LHCN-M2 (cell line): Measurements from ENCODE around the gene CHRM1. TPM values are rescaled to one million over a fixed set of nuclear protein-coding genes. Genes with fewer than 3 reads are reported as not detected.

Experiments used
- DNase-seq: peaks from one replicate; pipeline ENCODE4 v3.0.0-alpha.2; 2012; ENCODE audit warnings: low read depth
- total RNA-seq: library from RNA; depleted of rRNA; stranded (reverse); fragments of >200 nt; gene quantifications from 2 replicates; pipeline ENCODE4 v1.2.3, GENCODE V29; 2014

CHRM1 gene
- total RNA-seq, 1 experiment from 2014 or later: not detected

GRCh38 chr11:62905296-62905695, 15.9 kb downstream of the CHRM1 start:
- DNase-seq: no peak

- DNase-seq: peak; percentile 20
These were observed 18.2 kb downstream of the CHRM1 start for GRCh38 chr11:62902932-62903331.

DNA sequence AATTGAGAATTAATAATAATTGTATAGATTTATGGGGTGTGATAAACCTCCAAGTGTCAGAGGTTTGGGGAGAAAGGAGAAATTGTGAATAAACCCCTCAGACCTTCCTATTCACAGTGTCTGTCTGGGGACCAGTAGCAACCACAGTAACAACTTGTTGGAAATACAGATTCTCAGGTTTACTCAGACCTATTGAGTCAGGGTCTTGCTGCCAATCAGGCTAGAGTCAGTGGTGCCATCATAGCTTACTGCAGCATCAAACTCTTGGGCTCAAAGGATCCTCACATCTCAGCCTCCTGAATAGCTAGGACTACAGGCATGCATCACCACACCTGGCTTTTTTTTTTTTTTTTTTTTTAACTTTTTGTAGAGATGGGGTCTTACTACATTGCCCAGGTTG, 23.1 kb downstream of the CHRM1 start:
- DNase-seq: no peak

DNA sequence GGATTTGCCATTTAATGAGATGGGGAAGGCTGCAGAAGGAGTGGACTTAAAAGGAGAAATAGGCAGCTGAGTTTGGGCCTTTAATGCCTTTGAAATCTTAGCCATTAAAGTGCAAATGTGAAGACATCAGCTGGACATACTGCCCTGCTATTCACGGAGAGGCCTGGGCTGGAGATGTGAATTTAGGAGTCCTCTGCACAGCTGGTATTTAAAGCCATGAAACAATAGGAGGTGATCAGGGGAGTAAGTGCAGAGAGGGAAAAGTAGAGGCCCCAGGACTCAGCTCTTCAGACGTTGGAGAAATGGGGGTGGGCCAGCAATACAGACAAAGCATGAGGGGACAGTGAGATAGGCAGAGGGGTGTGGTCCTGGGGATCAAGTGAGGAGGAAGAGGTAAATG, 23.9 kb downstream of the CHRM1 start:
- DNase-seq: no peak

DNA sequence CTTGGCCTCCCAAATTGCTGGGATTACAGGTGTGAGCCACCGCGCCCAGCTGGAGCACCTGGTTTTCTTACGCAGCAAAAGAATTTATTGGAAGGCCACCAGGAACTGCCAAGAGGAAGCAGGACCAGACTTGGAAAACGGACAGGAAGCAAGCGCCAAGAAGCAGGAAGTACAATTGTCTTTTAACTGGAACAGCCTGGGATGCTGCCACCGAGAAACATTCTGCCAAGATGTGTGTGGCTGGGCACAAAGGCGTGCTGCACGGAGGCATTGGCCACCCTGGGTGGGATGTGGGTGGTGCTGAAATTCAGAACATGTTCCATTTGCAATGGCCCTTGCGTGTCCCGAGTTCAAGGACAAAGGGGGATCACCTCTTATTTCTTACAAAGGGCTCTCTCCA, 25.1 kb downstream of the CHRM1 start:
- no peak for DNase-seq

- DNase-seq: no peak
These were observed 25.7 kb downstream of the CHRM1 start for GRCh38 chr11:62895501-62895900.

- no peak for DNase-seq
These were observed 28.9 kb downstream of the CHRM1 start for GRCh38 chr11:62892077-62892922.

DNA sequence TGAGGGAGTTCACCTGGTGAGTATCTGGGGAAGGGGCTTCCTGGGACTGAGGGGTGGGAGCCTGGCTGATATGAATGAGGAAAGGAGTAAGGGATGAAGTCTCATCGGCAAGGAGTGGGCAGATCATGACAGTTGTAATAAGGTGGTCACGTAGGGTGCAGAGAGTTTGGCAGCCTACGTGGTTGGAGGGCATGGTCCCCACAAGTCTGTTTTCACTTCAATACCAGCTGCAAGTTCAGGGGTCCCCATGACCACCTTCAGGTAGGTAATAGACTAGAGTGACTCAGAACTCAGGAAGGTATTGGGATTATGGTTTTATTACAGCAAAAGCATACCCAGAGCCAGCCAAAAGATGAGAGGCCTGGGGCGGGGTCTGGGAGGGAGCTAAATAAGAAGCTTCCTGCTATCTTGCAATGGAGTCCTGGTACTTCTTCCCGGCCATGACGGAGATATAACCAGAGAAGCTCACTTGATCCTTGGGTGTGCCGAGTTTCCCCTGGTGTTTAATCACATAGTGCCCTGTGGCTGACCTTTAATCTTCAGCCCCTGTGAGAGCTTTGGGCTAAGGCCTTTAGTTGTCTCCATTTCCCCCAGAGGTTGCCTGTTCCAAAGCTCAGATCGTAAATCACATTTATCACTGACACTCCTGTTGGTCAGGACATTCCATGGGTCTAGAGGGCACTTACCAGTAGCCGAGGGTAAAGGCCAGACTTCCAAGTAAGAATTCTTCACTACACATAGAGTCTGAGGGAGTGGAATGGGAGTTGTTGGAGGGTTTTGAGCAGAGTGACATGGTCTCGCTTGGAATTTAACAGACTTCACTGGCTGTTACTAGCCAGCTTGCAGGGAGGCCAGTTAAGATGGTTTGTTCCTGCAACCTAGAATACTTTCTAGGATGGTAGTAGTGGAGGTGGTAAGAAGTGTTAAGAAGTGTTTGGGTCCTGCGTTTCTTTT, 31.4 kb downstream of the CHRM1 start:
- peak; percentile 64 for DNase-seq

- no peak for DNase-seq
These were observed 32.1 kb downstream of the CHRM1 start for GRCh38 chr11:62889126-62889483.

DNA sequence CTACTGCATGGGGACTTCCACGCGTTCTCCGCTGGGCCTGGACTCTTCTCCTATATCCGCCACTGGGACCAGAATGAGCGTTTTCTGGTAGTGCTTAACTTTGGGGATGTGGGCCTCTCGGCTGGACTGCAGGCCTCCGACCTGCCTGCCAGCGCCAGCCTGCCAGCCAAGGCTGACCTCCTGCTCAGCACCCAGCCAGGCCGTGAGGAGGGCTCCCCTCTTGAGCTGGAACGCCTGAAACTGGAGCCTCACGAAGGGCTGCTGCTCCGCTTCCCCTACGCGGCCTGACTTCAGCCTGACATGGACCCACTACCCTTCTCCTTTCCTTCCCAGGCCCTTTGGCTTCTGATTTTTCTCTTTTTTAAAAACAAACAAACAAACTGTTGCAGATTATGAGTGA, 32.8 kb downstream of the CHRM1 start:
- DNase-seq: no peak

GRCh38 chr11:62885137-62885750, 35.9 kb downstream of the CHRM1 start:
- no peak for DNase-seq

- no peak for DNase-seq
These were observed 37.5 kb downstream of the CHRM1 start for GRCh38 chr11:62883673-62884072.

GRCh38 chr11:62882788-62883501, 38.2 kb downstream of the CHRM1 start:
- no peak for DNase-seq

DNA sequence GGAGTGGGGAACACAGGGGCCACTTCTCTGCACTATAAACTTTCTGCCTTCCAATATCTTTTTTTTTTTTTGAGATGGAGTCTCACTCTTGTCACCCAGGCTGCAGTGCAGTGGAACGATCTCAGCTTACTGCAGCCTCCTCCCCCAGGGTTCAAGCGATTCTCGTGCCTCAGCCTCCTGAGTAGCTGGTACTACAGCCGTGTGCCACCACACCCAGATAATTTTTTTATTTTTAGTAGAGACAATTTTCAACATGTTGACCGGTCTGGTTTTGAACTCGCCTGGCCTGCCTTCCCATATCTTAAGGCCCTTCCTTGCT, 38.8 kb downstream of the CHRM1 start:
- no peak for DNase-seq

DNA sequence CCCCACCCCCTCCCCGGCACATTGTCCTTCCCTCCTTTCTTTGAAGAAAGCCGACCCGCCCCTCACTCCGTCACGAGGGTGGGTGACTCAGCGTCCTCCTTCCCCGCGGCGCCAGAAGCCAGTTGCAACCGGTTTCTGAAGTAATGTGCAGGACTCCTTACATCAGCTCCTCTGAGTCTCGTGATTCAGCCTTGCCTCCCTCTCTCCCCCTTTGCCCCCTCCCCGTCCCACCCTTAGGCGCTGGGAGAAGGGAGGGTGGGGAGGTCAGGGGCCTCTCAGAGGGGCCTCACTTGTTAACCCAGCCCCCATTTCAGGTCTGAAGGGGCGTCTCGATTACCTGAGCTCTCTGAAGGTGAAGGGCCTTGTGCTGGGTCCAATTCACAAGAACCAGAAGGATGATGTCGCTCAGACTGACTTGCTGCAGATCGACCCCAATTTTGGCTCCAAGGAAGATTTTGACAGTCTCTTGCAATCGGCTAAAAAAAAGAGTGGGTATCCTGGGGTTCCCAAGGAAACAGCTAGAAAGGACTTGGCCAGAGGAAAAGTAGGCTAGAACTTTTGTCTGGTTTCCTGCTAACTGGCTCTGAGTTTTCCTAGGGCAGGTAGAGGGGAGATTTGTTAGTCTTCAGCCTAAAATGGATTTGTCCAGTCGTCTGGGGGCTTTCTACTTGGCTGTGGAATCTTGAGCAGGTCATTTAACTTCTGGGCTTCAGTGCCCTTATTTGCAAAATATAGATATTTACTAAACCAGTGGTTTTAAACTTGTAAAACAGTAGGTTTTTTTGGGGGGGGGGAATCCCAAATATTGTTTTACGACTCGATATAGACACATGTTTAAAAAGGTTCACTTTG, 39.4 kb downstream of the CHRM1 start:
- DNase-seq: peak; percentile 96

DNA sequence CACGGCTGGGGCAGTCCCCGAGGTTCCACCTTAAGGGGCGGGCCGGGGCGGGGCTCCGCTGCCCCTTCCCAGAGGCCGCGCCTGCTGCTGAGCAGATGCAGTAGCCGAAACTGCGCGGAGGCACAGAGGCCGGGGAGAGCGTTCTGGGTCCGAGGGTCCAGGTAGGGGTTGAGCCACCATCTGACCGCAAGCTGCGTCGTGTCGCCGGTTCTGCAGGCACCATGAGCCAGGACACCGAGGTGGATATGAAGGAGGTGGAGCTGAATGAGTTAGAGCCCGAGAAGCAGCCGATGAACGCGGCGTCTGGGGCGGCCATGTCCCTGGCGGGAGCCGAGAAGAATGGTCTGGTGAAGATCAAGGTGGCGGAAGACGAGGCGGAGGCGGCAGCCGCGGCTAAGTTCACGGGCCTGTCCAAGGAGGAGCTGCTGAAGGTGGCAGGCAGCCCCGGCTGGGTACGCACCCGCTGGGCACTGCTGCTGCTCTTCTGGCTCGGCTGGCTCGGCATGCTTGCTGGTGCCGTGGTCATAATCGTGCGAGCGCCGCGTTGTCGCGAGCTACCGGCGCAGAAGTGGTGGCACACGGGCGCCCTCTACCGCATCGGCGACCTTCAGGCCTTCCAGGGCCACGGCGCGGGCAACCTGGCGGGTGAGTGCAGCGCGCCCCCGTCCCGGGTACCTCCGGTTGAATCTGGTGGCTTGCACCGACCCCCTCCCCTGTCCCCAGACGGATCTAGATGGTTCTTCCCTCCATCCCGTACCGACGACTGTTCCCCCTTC, 40.2 kb downstream of the CHRM1 start, which contains the start of gene SLC3A2:
Gene SLC3A2, plus strand, starts transcription at position 94 of the 776 bp plus-strand sequence. Its CDS starts 128 bp downstream, at position 222.
- DNase-seq: peak; percentile 81

GRCh38 chr11:62880231-62880802, 40.8 kb downstream of the CHRM1 start:
- peak; percentile 78 for DNase-seq

DNA sequence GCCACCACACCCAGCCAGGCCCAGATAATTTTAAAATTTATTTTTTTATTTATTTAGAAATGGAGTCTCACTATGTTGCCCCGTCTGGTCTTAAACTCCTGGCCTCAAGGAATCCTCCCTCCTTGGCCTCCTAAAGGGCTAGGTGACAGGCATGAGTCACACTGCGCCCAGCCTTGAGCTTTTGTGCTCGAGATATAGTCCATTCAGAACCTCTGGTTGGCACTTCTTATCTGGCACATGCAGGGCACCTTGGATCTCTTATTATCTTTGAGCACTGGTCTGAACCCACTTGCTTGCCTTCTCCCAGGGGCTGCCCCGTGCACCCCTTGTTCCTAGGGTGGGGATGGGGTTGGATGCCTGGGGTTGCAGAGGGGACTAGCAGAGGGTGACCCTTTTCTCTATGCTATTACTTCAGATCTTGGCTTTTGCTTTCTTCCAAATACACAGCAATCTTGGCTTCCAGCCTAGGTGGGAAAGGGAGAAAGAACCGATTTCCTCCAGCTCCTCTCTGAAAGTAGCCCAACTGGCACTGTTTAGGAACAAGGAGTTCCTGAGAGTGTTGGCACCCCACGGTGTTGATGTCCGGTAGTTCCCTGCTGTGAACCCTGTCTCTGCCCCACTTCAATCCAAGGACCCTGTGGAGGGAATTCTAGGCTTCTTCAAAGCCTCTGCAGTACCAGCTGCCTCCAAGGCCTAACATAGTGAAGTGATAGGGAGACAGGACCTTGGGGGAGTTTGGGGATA, 41.8 kb downstream of the CHRM1 start:
- peak; percentile 38 for DNase-seq

DNA sequence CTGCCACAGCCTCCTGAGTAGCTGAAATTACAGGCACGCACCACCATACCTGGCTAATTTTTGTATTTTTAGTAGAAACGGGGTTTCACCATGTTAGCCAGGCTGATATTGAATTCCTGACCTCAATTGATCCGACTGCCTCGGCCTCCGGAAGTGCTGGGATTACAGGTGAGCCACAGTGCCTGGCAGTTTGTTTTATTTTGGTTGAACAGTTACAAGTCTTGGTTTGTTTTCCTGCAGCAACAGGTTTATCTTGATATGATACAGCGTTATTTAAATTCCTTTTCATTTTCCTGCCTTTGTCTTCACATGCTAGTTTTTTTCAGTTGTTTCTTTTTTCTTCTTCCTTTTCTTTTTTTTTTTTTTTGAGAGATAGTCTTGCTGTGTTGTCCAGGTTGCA, 44.5 kb downstream of the CHRM1 start:
- no peak for DNase-seq
